Spleen (tissue), 7 donors: Measurements from ENCODE around the gene HNRNPA3.

Experiments
- CTCF ChIP-seq, 11 experiments: fragments of 200-600 bp in 7 of 11; fragments of 450-650 bp in 4 of 11; sonication (generic) in 4 of 11; IDR thresholded peaks in 8 of 11; conservative IDR thresholded peaks in 3 of 11; 1 replicate in 7 of 11; 2 replicates in 4 of 11; pipeline versions ENCODE4 v1.4.0 to v1.8.0; 2016 to 2021; ENCODE audit warnings: antibody characterized with exemption in 11 of 11, inconsistent platforms in 4 of 11, mild to moderate bottlenecking in 1 of 11
- POLR2A ChIP-seq, 3 donors: fragments of 450-650 bp; IDR thresholded peaks; one replicate each; pipeline ENCODE4 v1.5.1; 2017; ENCODE audit warnings: antibody characterized with exemption in 3 of 3, mild to moderate bottlenecking in 1 of 3
- POLR2AphosphoS5 ChIP-seq, 3 donors: sonication (generic); formaldehyde crosslinking; IDR thresholded peaks; one replicate each; pipeline ENCODE4 v1.5.1; 2017; ENCODE audit warnings: antibody characterized with exemption in 3 of 3
- donor health status: DM: no; HTN: no; CAD: no; lungs with moderate emphysema.
- donor health status: DM: no; HTN: no; CAD: no.
- donor health status: DM: no; HTN: no; CAD: no.

- no peak for TF ChIP-seq CTCF (IDR thresholded peaks at IDR 0.05 in 8 of 11, conservative IDR thresholded peaks at IDR 0.05 in 3 of 11)
- no peak for TF ChIP-seq POLR2AphosphoS5 (IDR thresholded peaks at IDR 0.05)
- TF ChIP-seq POLR2A (IDR thresholded peaks at IDR 0.05), result no peak
Measured at GRCh38 chr2:177249038-177249437, 36.4 kb downstream of the HNRNPA3 start.
